Osteocyte (in vitro differentiated cells): ENCODE measurements around the gene COMMD8. TPM values are rescaled to one million over a fixed set of nuclear protein-coding genes. Genes with fewer than 3 reads are reported as not detected.

Experiments used
- DNase-seq: peaks from one replicate; pipeline ENCODE4 v3.0.0; 2021; ENCODE audit warnings: mixed read lengths; ENCODE audit not compliant: unreplicated experiment; ENCODE audit errors: extremely low spot score
- H3K27ac Mint-ChIP-seq: one replicate; pipeline ENCODE4 v1.8.0; 2021; ENCODE audit warnings: mild to moderate bottlenecking, mixed read lengths; ENCODE audit not compliant: unreplicated experiment
- H3K27me3 Mint-ChIP-seq: one replicate; pipeline ENCODE4 v1.8.0; 2021; ENCODE audit warnings: mixed read lengths; ENCODE audit not compliant: unreplicated experiment
- H3K36me3 Mint-ChIP-seq: one replicate; pipeline ENCODE4 v1.8.0; 2021; ENCODE audit warnings: mixed read lengths; ENCODE audit not compliant: unreplicated experiment
- H3K4me1 Mint-ChIP-seq: one replicate; pipeline ENCODE4 v1.8.0; 2021; ENCODE audit warnings: mixed read lengths; ENCODE audit not compliant: unreplicated experiment
- H3K4me3 Mint-ChIP-seq: one replicate; pipeline ENCODE4 v1.8.0; 2021; ENCODE audit warnings: mild to moderate bottlenecking, moderate library complexity, mixed read lengths; ENCODE audit not compliant: unreplicated experiment
- H3K9me3 Mint-ChIP-seq: one replicate; pipeline ENCODE4 v1.8.0; 2021; ENCODE audit warnings: mixed read lengths; ENCODE audit not compliant: unreplicated experiment
- total RNA-seq: library from RNA; stranded (reverse); gene quantifications from 2 replicates; pipeline ENCODE4 v1.2.1, GENCODE V29; 2021
- TF ChIP-seq, protein P1 (sequence below): fragments of 200-600 bp; sonication (generic); IDR thresholded peaks from 2 replicates; pipeline ENCODE4 v1.5.0; 2021; ENCODE audit warnings: antibody characterized with exemption, mild to moderate bottlenecking, moderate library complexity

COMMD8 gene
- total RNA-seq, 1 donor from 2014 or later: 14.7 TPM

DNA sequence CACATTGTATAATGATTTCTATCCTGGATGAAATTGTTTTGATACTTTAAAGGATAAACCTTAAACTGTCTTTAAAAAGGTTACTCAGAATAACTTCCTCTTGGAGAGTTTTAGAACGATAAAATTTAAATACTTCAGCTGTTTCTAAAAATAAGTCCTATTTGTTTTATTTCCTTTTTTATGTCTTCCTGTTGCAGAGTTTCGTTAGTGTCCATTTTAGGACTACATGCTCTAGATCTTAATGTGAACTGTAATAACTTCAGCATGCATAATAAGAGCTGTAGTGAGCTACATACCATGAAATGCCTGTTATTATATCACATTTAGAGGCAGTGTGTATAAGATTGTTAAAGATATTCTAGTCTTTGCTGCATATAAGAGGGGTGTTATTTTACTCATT, 36.2 kb upstream of the COMMD8 start:
- TF ChIP-seq, protein P1, sequence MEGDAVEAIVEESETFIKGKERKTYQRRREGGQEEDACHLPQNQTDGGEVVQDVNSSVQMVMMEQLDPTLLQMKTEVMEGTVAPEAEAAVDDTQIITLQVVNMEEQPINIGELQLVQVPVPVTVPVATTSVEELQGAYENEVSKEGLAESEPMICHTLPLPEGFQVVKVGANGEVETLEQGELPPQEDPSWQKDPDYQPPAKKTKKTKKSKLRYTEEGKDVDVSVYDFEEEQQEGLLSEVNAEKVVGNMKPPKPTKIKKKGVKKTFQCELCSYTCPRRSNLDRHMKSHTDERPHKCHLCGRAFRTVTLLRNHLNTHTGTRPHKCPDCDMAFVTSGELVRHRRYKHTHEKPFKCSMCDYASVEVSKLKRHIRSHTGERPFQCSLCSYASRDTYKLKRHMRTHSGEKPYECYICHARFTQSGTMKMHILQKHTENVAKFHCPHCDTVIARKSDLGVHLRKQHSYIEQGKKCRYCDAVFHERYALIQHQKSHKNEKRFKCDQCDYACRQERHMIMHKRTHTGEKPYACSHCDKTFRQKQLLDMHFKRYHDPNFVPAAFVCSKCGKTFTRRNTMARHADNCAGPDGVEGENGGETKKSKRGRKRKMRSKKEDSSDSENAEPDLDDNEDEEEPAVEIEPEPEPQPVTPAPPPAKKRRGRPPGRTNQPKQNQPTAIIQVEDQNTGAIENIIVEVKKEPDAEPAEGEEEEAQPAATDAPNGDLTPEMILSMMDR: no peak
- no peak overlapping the region for H3K4me3 Mint-ChIP-seq
- H3K9me3 Mint-ChIP-seq: no peaks in the 10 kb centered on the region
- H3K4me1 Mint-ChIP-seq: peaks cover 7% of the 10 kb centered on the region
- no peak overlapping the region for H3K27ac Mint-ChIP-seq
- H3K27me3 Mint-ChIP-seq: no peaks in the 10 kb centered on the region
- DNase-seq: no peak
- H3K36me3 Mint-ChIP-seq: peaks cover 4% of the 10 kb centered on the region

DNA sequence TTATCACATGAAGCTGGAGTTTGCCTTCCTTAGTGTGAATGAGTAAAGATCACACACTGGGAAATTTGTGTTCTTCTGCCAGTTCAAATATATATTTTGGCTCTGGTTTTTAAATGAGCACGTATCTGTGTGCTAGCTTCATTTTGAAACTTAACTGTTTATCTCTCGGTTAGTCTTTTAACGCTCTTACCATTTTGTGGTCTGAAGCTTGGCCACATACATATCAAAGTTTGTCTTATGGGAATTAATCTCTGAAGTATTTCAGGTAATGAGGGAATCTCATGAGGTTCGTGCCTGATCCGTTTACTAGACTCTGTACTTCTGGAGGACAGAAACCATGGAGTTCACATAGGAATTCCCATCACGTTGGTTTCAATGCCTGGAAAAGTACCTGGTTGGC, 35.4 kb upstream of the COMMD8 start:
- Mint-ChIP-seq H3K4me1 (peaks cover 7% of the 10 kb centered on the region), H3K4me3 (no peak overlapping the region), H3K27me3 (no peaks in the 10 kb centered on the region), H3K9me3 (no peaks in the 10 kb centered on the region), H3K27ac (peak overlapping the region; percentile 9), H3K36me3 (peaks cover 4% of the 10 kb centered on the region)
- no peak for DNase-seq
- TF ChIP-seq, protein P1: no peak

DNA sequence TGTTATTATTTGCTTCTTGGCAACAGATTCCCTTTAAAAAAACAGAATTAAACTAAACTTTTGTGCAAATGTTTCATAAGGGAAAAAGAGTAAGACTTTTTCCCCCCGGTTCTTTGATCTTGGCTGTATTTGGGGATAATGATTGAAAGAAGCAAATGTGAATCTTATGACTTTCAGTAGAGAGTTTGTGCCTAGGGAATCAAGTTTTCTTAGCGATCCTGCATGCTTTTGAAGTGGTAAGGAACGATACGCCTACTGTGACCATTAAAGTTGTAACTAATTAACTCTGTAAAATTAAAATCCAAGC, 30.6 kb upstream of the COMMD8 start:
- Mint-ChIP-seq H3K36me3 (peaks cover 16% of the 10 kb centered on the region), H3K9me3 (no peaks in the 10 kb centered on the region), H3K4me3 (no peak overlapping the region), H3K27me3 (no peaks in the 10 kb centered on the region), H3K27ac (no peak overlapping the region), H3K4me1 (peaks cover 10% of the 10 kb centered on the region)
- DNase-seq: no peak
- TF ChIP-seq, protein P1: no peak

DNA sequence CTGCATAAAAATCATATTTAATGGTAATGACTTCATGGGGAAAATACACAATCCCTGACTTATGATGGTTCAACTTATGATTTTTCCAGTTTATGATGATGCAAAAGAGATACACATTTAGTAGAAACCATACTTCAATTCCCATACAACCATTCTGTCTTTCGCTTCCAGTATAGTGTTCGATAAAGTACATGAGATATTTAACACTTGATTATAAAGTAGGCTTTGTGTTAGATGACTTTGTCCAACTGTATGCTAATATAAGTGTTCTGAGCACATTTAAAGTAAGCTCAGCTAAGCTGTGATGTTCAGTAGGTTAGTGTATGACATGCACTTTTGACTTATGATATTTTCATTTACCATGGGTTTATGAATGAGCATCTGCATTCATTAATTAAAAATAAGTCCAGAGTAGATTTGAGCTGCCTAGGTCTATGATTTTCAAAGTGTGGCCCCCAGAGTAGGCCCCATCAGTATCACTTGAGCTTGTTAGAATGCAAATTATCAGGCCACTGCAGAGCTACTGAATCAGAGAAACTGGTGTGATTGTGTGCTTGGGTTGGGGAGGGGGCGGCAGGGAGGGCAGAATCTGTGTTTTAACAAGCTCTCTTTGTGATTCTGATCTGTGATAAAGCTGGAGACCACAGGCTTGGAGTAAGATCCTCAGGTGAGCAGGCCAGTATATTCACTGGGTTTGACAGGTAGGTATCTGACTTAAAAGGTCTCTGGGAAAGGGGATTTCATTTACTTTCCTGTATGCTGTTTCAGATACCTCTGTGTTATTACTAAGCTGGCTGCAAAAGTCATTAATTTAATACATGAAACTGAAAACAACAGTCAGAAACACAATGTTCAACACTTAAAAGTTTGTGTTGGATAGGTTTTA, 30.0 kb upstream of the COMMD8 start:
- H3K27ac Mint-ChIP-seq: no peak overlapping the region
- H3K4me3 Mint-ChIP-seq: no peak overlapping the region
- H3K27me3 Mint-ChIP-seq: no peaks in the 10 kb centered on the region
- H3K36me3 Mint-ChIP-seq: peaks cover 16% of the 10 kb centered on the region
- no peak for DNase-seq
- TF ChIP-seq, protein P1: no peak
- H3K4me1 Mint-ChIP-seq: peaks cover 6% of the 10 kb centered on the region
- H3K9me3 Mint-ChIP-seq: peaks cover 3% of the 10 kb centered on the region

DNA sequence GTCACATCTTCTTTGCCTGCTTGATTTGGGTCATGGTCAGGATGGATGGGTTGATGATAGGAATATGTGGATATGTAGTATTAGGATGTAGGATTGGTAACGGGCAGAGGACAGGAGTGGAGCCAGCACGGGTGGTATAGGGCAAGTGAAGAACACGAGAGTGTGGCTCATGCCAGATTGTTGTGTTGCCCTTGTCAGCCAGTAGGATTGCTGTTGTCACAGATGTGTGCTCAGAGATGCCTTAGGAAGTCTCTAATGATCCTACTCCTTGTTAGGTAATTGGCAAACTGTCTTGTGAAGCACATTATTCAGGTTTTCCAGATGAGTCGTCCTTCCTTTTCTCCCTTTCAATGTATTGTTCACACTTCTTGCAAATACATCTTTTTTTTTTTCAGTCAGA, 27.0 kb upstream of the COMMD8 start:
- Mint-ChIP-seq H3K36me3 (peaks cover 13% of the 10 kb centered on the region), H3K27ac (no peak overlapping the region), H3K4me3 (no peak overlapping the region), H3K9me3 (peaks cover 3% of the 10 kb centered on the region), H3K4me1 (peaks cover 15% of the 10 kb centered on the region), H3K27me3 (no peaks in the 10 kb centered on the region)
- DNase-seq: no peak
- TF ChIP-seq, protein P1: peak; percentile 40
